ENCODE data around the gene NEB. TPM values are rescaled to one million over a fixed set of nuclear protein-coding genes. Genes with fewer than 3 reads are reported as not detected.
"Not testable (repeated sequence)": the region's sequence is repeated elsewhere in the genome, so short reads cannot be mapped to it uniquely, and the experiment has no call there.

NEB gene
- polyA plus RNA-seq, 4 donors, result 8.1 to 25.2 (median 13.2) TPM

- DNase-seq (ENCODE audit: low read depth in 4 of 4, low spot score in 2 of 4), result no peak
These were observed 26.4 kb downstream of the NEB start for GRCh38 chr2:151707857-151708256.

GRCh38 chr2:151704480-151704961 is 29.8 kb downstream of the NEB start:
- not testable (repeated sequence) for DNase-seq (ENCODE audit: low read depth in 4 of 4, low spot score in 2 of 4)

GRCh38 chr2:151698134-151698533 is 36.1 kb downstream of the NEB start:
- DNase-seq (ENCODE audit: low read depth in 4 of 4, low spot score in 2 of 4), result not testable (repeated sequence)

GRCh38 chr2:151695778-151696177 is 38.5 kb downstream of the NEB start:
- no peak for DNase-seq (ENCODE audit: low read depth in 4 of 4, low spot score in 2 of 4)

- no peak for DNase-seq (ENCODE audit: low read depth in 4 of 4, low spot score in 2 of 4)
These were observed 42.6 kb downstream of the NEB start for GRCh38 chr2:151691631-151692030.

- no peak for DNase-seq (ENCODE audit: low read depth in 4 of 4, low spot score in 2 of 4)
These were observed 45.6 kb downstream of the NEB start for GRCh38 chr2:151688719-151689118.

- no peak for DNase-seq (ENCODE audit: low read depth in 4 of 4, low spot score in 2 of 4)
These were observed 51.7 kb downstream of the NEB start for GRCh38 chr2:151682459-151683003.

- no peak for DNase-seq (ENCODE audit: low read depth in 4 of 4, low spot score in 2 of 4)
These were observed 53.2 kb downstream of the NEB start for GRCh38 chr2:151681051-151681450.

GRCh38 chr2:151679994-151680393 is 54.3 kb downstream of the NEB start:
- no peak for DNase-seq (ENCODE audit: low read depth in 4 of 4, low spot score in 2 of 4)

GRCh38 chr2:151678849-151679248 is 55.4 kb downstream of the NEB start:
- DNase-seq (ENCODE audit: low read depth in 4 of 4, low spot score in 2 of 4), result no peak

GRCh38 chr2:151673016-151673415 is 61.3 kb downstream of the NEB start:
- DNase-seq (ENCODE audit: low read depth in 4 of 4, low spot score in 2 of 4), result no peak

GRCh38 chr2:151672277-151672676 is 62.0 kb downstream of the NEB start:
- no peak for DNase-seq (ENCODE audit: low read depth in 4 of 4, low spot score in 2 of 4)

- DNase-seq (ENCODE audit: low read depth in 4 of 4, low spot score in 2 of 4), result no peak
These were observed 63.3 kb downstream of the NEB start for GRCh38 chr2:151670846-151671597.

- no peak for DNase-seq (ENCODE audit: low read depth in 4 of 4, low spot score in 2 of 4)
These were observed 63.9 kb downstream of the NEB start for GRCh38 chr2:151670346-151670745.

- DNase-seq (ENCODE audit: low read depth in 4 of 4, low spot score in 2 of 4), result no peak
These were observed 64.6 kb downstream of the NEB start for GRCh38 chr2:151669585-151670081.

GRCh38 chr2:151668737-151669136 is 65.5 kb downstream of the NEB start:
- no peak for DNase-seq (ENCODE audit: low read depth in 4 of 4, low spot score in 2 of 4)

GRCh38 chr2:151665959-151666358 is 68.3 kb downstream of the NEB start:
- no peak for DNase-seq (ENCODE audit: low read depth in 4 of 4, low spot score in 2 of 4)

GRCh38 chr2:151664520-151664919 is 69.8 kb downstream of the NEB start:
- no peak for DNase-seq (ENCODE audit: low read depth in 4 of 4, low spot score in 2 of 4)

- DNase-seq (ENCODE audit: low read depth in 4 of 4, low spot score in 2 of 4), result no peak
These were observed 72.7 kb downstream of the NEB start for GRCh38 chr2:151661625-151662024.

- no peak for DNase-seq (ENCODE audit: low read depth in 4 of 4, low spot score in 2 of 4)
These were observed 76.2 kb downstream of the NEB start for GRCh38 chr2:151658081-151658480.

GRCh38 chr2:151657667-151658076 is 76.6 kb downstream of the NEB start:
- no peak for DNase-seq (ENCODE audit: low read depth in 4 of 4, low spot score in 2 of 4)
